Osteoblast (primary cell): Measurements from ENCODE around the gene LAMA1. TPM values are rescaled to one million over a fixed set of nuclear protein-coding genes. Genes with fewer than 3 reads are reported as not detected.

Experiments used
- DNase-seq: peaks from one replicate; pipeline ENCODE4 v3.0.0; 2011; ENCODE audit warnings: low spot score, mixed read lengths; ENCODE audit not compliant: insufficient read length; ENCODE audit errors: missing footprints
- H2AFZ ChIP-seq: 2 replicates; pipeline ENCODE4 v1.6.0; 2011; ENCODE audit warnings: mild to moderate bottlenecking, low read length
- H3K27ac ChIP-seq: 2 replicates; pipeline ENCODE4 v1.5.1; 2011; ENCODE audit warnings: mild to moderate bottlenecking, low read depth, low read length, moderate library complexity
- H3K27me3 ChIP-seq: 2 replicates; pipeline ENCODE4 v1.6.0; 2012; ENCODE audit warnings: mild to moderate bottlenecking, control low read depth, inconsistent platforms, low read length, moderate library complexity; ENCODE audit not compliant: insufficient read depth
- H3K36me3 ChIP-seq: 2 replicates; pipeline ENCODE4 v1.5.1; 2011; ENCODE audit warnings: mild to moderate bottlenecking, low read length, control low read depth, moderate library complexity; ENCODE audit not compliant: insufficient read depth
- H3K4me1 ChIP-seq: 2 replicates; pipeline ENCODE4 v1.5.1; 2011; ENCODE audit warnings: mild to moderate bottlenecking, low read length, control low read depth, moderate library complexity; ENCODE audit not compliant: insufficient read depth
- H3K4me2 ChIP-seq: 2 replicates; pipeline ENCODE4 v1.6.0; 2011; ENCODE audit warnings: mild to moderate bottlenecking, low read length; ENCODE audit not compliant: insufficient read depth
- H3K4me3 ChIP-seq: fragments of 200-600 bp; sonication (generic); 3 replicates; pipeline ENCODE4 v1.5.1; 2012; ENCODE audit warnings: mild to moderate bottlenecking, low read length, inconsistent platforms; ENCODE audit not compliant: insufficient read depth
- H3K79me2 ChIP-seq: 2 replicates; pipeline ENCODE4 v1.6.0; 2012; ENCODE audit warnings: mild to moderate bottlenecking, low read length, control low read depth, inconsistent platforms; ENCODE audit not compliant: insufficient read depth
- H3K9me3 ChIP-seq: 2 replicates; pipeline ENCODE4 v1.5.1; 2011; ENCODE audit warnings: low read depth, low read length, control low read depth
- H4K20me1 ChIP-seq: 2 replicates; pipeline ENCODE4 v1.6.0; 2012; ENCODE audit warnings: mild to moderate bottlenecking, low read length, control low read depth; ENCODE audit not compliant: insufficient read depth
- total RNA-seq: library from RNA; depleted of rRNA; stranded (reverse); fragments of >200 nt; gene quantifications from 2 replicates; pipeline ENCODE4 v1.2.3, GENCODE V29; 2012
- TF ChIP-seq, protein P1 (sequence below): IDR thresholded peaks from 2 replicates; pipeline ENCODE4 v1.5.1; 2011; ENCODE audit warnings: mild to moderate bottlenecking, low read depth, low read length, moderate library complexity; ENCODE audit errors: extremely low read depth

Gene LAMA1
- total RNA-seq, 1 donor: 8.3 TPM

DNA sequence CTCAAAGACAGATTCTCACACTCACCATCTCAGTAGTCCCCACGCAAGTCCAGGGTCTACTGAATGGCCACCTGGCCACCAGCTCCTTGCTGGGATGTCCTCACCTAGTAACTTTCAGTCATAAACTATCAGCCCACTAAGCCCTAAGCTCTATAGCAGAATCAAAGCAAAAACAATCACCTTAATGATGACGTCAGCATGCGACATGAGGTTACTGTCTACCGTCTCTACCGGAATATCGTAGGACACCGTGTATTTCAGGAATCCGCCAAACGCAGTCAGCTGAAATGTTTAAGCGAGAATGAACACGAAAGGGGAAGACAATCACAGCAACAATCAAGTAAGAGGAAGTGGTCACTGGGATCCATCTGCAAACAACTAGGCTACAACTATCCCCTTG is 81.8 kb downstream of the LAMA1 start:
- TF ChIP-seq, protein P1, sequence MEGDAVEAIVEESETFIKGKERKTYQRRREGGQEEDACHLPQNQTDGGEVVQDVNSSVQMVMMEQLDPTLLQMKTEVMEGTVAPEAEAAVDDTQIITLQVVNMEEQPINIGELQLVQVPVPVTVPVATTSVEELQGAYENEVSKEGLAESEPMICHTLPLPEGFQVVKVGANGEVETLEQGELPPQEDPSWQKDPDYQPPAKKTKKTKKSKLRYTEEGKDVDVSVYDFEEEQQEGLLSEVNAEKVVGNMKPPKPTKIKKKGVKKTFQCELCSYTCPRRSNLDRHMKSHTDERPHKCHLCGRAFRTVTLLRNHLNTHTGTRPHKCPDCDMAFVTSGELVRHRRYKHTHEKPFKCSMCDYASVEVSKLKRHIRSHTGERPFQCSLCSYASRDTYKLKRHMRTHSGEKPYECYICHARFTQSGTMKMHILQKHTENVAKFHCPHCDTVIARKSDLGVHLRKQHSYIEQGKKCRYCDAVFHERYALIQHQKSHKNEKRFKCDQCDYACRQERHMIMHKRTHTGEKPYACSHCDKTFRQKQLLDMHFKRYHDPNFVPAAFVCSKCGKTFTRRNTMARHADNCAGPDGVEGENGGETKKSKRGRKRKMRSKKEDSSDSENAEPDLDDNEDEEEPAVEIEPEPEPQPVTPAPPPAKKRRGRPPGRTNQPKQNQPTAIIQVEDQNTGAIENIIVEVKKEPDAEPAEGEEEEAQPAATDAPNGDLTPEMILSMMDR: no peak
- no peaks in the 10 kb centered on the region for H3K9me3 ChIP-seq
- peaks cover 16% of the 10 kb centered on the region for H3K4me1 ChIP-seq
- no peak overlapping the region for H3K27ac ChIP-seq
- H4K20me1 ChIP-seq: no peaks in the 10 kb centered on the region
- no peak overlapping the region for H2AFZ ChIP-seq
- H3K4me3 ChIP-seq: no peak overlapping the region
- no peaks in the 10 kb centered on the region for H3K79me2 ChIP-seq
- DNase-seq: no peak
- H3K4me2 ChIP-seq: no peak overlapping the region
- H3K36me3 ChIP-seq: peaks cover 13% of the 10 kb centered on the region
- no peaks in the 10 kb centered on the region for H3K27me3 ChIP-seq

DNA sequence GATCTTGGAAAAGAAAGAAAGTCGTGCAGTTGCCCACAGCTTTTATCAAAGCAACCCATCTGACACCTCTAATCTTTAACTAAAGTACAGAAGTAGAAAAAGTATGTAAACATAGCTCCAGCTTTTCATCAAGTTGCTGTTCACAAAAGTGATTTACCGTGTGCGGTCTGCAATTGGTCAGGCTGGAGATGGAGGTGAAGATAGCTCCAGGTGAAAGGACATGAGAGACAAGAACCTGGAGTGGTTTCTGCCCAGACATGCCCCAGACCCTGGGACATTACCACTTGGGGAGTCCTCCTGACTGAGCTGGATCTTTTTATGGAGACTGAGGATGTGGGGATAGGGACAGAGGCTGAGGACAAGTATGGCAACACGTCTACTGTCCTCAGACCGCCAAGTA is 82.7 kb downstream of the LAMA1 start:
- DNase-seq: no peak

DNA sequence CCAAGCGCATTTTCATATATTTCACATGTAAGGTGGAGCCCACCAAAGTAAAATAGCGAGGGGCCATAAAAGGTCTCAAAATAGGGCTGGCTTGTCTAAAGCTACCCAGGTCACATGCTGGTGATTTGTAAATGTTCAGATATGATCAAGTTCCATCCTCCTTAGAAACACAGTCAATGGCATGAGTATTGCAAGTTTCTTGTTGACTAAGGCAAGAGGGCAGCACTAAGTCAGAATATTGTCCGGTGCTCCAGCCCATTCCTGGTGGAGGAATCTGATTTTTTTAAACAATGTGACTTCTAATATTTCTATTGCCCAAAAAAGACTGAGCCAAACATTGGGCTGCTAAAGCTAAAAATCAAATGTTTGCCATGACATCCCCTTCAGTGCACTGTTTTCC is 85.1 kb downstream of the LAMA1 start:
- Histone ChIP-seq H3K27me3 (no peaks in the 10 kb centered on the region), H2AFZ (no peak overlapping the region), H3K9me3 (no peaks in the 10 kb centered on the region), H3K4me3 (no peak overlapping the region), H3K4me1 (peaks cover 6% of the 10 kb centered on the region), H3K36me3 (peaks cover 13% of the 10 kb centered on the region), H3K27ac (no peak overlapping the region), H3K79me2 (no peaks in the 10 kb centered on the region), H4K20me1 (no peaks in the 10 kb centered on the region), H3K4me2 (no peak overlapping the region)
- DNase-seq: no peak
- TF ChIP-seq, protein P1: no peak

More for the DNA sequence above, 82.7 kb downstream of the LAMA1 start:
- Histone ChIP-seq H3K4me2 (no peak overlapping the region), H2AFZ (no peak overlapping the region), H3K27me3 (no peaks in the 10 kb centered on the region), H3K79me2 (no peaks in the 10 kb centered on the region), H3K27ac (no peak overlapping the region), H3K4me3 (no peak overlapping the region), H3K36me3 (peaks cover 13% of the 10 kb centered on the region), H4K20me1 (no peaks in the 10 kb centered on the region), H3K4me1 (peaks cover 16% of the 10 kb centered on the region), H3K9me3 (no peaks in the 10 kb centered on the region)
- TF ChIP-seq, protein P1: no peak

DNA sequence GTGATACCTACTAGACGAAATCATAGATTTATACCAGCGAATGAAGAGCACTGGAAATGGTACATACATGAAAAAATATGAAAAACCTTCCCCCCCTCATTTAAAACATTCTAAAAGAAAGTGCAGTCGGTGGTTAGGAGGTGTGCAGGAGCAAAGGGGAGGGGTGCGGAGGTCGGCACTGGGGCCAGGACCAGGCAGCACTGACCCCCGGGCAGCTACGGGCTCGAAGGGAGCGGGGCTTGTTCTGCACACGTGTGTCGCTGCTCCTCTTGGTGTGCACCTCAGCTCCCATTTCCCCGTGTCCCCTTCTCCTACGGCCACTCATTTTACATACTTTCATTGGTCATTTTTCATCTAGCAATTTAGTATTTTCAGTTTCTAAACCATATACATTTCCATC is 89.0 kb downstream of the LAMA1 start:
- Histone ChIP-seq H3K27ac (no peak overlapping the region), H3K27me3 (no peaks in the 10 kb centered on the region), H3K4me2 (no peak overlapping the region), H3K4me1 (no peaks in the 10 kb centered on the region), H3K36me3 (peaks cover 11% of the 10 kb centered on the region), H3K4me3 (no peak overlapping the region), H3K79me2 (no peaks in the 10 kb centered on the region), H3K9me3 (no peaks in the 10 kb centered on the region), H2AFZ (no peak overlapping the region), H4K20me1 (no peaks in the 10 kb centered on the region)
- DNase-seq: no peak
- TF ChIP-seq, protein P1: no peak
